ENCODE measurements around the gene SOCS7. TPM values are rescaled to one million over a fixed set of nuclear protein-coding genes. Genes with fewer than 3 reads are reported as not detected.

Gene SOCS7, protein sequence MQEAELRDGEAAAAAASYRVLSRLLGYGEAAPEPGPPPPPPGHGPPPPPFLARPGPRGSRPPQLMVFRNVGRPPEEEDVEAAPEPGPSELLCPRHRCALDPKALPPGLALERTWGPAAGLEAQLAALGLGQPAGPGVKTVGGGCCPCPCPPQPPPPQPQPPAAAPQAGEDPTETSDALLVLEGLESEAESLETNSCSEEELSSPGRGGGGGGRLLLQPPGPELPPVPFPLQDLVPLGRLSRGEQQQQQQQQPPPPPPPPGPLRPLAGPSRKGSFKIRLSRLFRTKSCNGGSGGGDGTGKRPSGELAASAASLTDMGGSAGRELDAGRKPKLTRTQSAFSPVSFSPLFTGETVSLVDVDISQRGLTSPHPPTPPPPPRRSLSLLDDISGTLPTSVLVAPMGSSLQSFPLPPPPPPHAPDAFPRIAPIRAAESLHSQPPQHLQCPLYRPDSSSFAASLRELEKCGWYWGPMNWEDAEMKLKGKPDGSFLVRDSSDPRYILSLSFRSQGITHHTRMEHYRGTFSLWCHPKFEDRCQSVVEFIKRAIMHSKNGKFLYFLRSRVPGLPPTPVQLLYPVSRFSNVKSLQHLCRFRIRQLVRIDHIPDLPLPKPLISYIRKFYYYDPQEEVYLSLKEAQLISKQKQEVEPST
- polyA plus RNA-seq (2012; ENCODE audit: missing spikeins) = 7.7 TPM

- FAIRE-seq (no peak), DNase-seq (ENCODE audit: insufficient read length) (peak; percentile 87)
- peak; percentile 88 for TF ChIP-seq POLR2A (IDR thresholded peaks at IDR 0.05; ENCODE audit: low read depth, low read length)
- peak; percentile 62; the same call in 1 of the 2 replicates for TF ChIP-seq TAF1 (IDR thresholded peaks at IDR 0.05; ENCODE audit: borderline replicate concordance, low read depth, low read length)
- peak; percentile 83 for TF ChIP-seq POLR2AphosphoS5 (IDR thresholded peaks at IDR 0.05; ENCODE audit: low read depth, low read length)
Measured at GRCh38 chr17:38351412-38352222, at the start of gene SOCS7. Gene SOCS7 (plus strand): TSS chr17:38351844. CDS start chr17:38352053, 209 bp downstream.

- no peak for DNase-seq (ENCODE audit: insufficient read length)
- TF ChIP-seq TAF1 (IDR thresholded peaks at IDR 0.05; ENCODE audit: borderline replicate concordance, low read depth, low read length) = no peak
- FAIRE-seq = no peak
Measured at GRCh38 chr17:38315497-38315896, 36.1 kb upstream of the SOCS7 start.

DNA sequence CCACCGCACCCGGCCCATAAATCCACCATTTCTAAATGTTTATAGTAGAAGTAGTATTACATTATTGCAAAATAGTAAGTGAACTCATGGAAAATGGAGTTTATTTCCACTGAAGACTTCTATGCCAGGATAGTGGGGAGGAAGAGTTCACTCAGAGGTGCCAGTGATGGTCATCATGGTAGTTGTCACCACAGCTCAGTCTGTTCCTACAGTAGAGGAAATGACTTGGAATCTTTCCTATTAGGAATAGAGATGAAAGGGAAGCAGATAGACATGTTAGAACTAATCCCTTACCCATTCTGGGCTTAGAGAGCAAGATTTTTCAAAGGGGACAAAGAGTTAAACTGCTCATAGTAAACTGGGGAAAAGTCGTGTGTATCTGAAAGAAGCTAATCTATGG lies 34.6 kb upstream of the SOCS7 start:
- TF ChIP-seq POLR2A (IDR thresholded peaks at IDR 0.05; ENCODE audit: low read depth, low read length) (no peak), TAF1 (IDR thresholded peaks at IDR 0.05; ENCODE audit: borderline replicate concordance, low read depth, low read length) (no peak), POLR2AphosphoS5 (IDR thresholded peaks at IDR 0.05; ENCODE audit: low read depth, low read length) (no peak)
- no peak for DNase-seq (ENCODE audit: insufficient read length)
- no peak for FAIRE-seq

DNA sequence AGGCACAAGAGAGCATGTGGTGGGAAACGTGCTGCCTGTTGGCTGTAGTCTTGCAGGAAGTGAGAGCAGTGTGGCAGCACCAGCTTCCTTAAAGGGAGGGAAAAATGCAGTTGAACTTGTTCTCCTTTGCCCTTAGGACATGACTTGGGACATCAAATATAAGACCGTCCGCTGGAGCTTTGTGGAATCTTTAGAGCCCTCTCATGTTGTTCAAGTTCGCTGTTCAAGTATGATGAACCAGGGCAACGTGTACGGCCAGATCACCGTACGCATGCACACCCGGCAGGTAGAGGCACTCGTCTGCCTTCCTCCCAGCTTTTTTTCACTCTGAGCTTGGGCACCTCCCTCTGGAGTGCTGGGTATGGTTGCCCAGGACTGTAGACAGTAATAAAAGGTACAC lies 31.2 kb upstream of the SOCS7 start:
- TF ChIP-seq POLR2A (IDR thresholded peaks at IDR 0.05; ENCODE audit: low read depth, low read length) (no peak), POLR2AphosphoS5 (IDR thresholded peaks at IDR 0.05; ENCODE audit: low read depth, low read length) (no peak), TAF1 (IDR thresholded peaks at IDR 0.05; ENCODE audit: borderline replicate concordance, low read depth, low read length) (no peak)
- FAIRE-seq (no peak), DNase-seq (ENCODE audit: insufficient read length) (no peak)

DNA sequence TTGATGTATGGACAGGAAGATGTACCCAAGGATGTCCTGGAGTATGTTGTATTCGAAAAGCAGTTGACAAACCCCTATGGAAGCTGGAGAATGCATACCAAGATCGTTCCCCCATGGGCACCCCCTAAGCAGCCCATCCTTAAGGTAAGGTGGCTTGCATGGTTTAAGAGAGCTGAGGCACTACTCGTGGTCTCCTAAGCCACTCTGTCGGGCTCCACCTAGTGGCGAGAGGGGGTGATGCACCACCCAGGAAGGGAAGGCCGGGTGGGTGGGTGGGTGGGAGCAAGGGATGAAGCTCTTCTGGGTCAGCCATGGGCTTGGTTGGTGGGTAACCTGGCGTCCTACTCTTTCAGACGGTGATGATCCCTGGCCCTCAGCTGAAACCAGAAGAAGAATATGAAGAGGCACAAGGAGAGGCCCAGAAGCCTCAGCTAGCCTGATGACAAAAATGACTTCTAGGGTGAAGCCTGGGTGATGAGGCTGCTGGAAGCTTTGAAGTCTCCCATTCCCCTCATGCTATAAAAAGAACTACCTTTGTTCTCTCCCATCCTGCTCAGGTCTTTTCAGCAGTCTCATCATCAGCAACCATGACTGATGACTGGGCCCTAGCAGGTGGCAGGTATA lies 29.4 kb upstream of the SOCS7 start:
- DNase-seq (ENCODE audit: insufficient read length) = peak; percentile 59
- FAIRE-seq = no peak
- TF ChIP-seq POLR2AphosphoS5 (IDR thresholded peaks at IDR 0.05; ENCODE audit: low read depth, low read length) (no peak), POLR2A (IDR thresholded peaks at IDR 0.05; ENCODE audit: low read depth, low read length) (no peak), TAF1 (IDR thresholded peaks at IDR 0.05; ENCODE audit: borderline replicate concordance, low read depth, low read length) (no peak)

DNA sequence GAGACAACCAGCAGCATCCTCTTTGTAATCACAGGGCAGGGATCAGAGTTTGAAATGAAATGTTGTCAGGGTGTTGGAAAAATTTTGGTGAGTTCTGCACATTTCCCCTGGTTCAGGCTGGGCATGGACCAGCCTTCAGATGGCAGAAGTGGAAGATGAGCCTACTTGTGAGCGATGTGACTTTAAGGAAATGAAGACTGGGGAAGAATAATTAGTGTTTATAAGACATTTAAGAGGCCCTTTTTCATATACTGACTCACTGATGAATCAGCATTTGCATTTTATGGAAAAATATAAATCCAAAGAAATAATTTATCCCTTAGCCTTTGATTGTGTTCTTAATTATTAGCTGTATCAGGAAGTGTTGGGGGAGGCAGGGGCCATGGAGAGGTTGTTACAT lies 28.7 kb upstream of the SOCS7 start:
- FAIRE-seq (no peak), DNase-seq (ENCODE audit: insufficient read length) (no peak)
- no peak for TF ChIP-seq POLR2A (IDR thresholded peaks at IDR 0.05; ENCODE audit: low read depth, low read length)
- TF ChIP-seq POLR2AphosphoS5 (IDR thresholded peaks at IDR 0.05; ENCODE audit: low read depth, low read length) = no peak
- TF ChIP-seq TAF1 (IDR thresholded peaks at IDR 0.05; ENCODE audit: borderline replicate concordance, low read depth, low read length) = no peak

- FAIRE-seq (no peak), DNase-seq (ENCODE audit: insufficient read length) (no peak)
- TF ChIP-seq TAF1 (IDR thresholded peaks at IDR 0.05; ENCODE audit: borderline replicate concordance, low read depth, low read length) (no peak), POLR2A (IDR thresholded peaks at IDR 0.05; ENCODE audit: low read depth, low read length) (no peak)
Measured at GRCh38 chr17:38324141-38324697, 27.4 kb upstream of the SOCS7 start.

- DNase-seq (ENCODE audit: insufficient read length) (no peak), FAIRE-seq (no peak)
- TF ChIP-seq TAF1 (IDR thresholded peaks at IDR 0.05; ENCODE audit: borderline replicate concordance, low read depth, low read length) = no peak
- TF ChIP-seq POLR2A (IDR thresholded peaks at IDR 0.05; ENCODE audit: low read depth, low read length) = no peak
- no peak for TF ChIP-seq POLR2AphosphoS5 (IDR thresholded peaks at IDR 0.05; ENCODE audit: low read depth, low read length)
Measured at GRCh38 chr17:38324772-38325171, 26.9 kb upstream of the SOCS7 start.

DNA sequence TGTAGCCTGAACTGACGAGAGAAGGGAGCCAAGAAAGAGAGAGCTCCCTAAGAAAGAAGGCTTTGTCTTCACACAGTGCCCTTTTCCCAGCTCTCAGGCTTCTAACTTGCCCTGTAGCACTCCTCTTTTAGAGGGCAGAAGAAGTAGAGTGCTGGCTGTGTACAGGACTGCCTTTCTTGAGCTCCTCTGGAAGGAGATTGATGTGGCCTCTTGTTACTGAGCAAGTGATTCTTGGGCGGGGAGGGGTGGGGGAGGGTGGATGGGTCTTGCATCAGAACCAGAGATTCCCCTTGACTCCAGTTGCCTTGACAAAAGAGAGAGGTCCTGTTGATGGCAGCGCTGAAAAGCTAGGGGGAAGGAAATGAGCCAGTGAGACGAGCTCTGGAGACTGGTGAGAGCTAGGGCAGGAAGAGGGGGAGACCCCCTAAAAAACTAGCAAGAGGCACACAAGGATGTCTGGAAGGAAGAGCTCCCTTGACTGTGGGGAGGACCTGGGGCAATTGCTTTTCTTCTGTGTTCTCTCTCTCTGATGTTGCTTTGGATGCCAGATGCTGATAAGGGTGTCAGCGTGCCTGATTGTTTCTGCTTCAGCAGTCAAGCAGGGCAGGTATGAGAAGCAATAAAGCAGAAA lies 26.3 kb upstream of the SOCS7 start:
- DNase-seq (ENCODE audit: insufficient read length) (no peak), FAIRE-seq (no peak)
- TF ChIP-seq POLR2AphosphoS5 (IDR thresholded peaks at IDR 0.05; ENCODE audit: low read depth, low read length) (no peak), TAF1 (IDR thresholded peaks at IDR 0.05; ENCODE audit: borderline replicate concordance, low read depth, low read length) (no peak), POLR2A (IDR thresholded peaks at IDR 0.05; ENCODE audit: low read depth, low read length) (no peak)

DNA sequence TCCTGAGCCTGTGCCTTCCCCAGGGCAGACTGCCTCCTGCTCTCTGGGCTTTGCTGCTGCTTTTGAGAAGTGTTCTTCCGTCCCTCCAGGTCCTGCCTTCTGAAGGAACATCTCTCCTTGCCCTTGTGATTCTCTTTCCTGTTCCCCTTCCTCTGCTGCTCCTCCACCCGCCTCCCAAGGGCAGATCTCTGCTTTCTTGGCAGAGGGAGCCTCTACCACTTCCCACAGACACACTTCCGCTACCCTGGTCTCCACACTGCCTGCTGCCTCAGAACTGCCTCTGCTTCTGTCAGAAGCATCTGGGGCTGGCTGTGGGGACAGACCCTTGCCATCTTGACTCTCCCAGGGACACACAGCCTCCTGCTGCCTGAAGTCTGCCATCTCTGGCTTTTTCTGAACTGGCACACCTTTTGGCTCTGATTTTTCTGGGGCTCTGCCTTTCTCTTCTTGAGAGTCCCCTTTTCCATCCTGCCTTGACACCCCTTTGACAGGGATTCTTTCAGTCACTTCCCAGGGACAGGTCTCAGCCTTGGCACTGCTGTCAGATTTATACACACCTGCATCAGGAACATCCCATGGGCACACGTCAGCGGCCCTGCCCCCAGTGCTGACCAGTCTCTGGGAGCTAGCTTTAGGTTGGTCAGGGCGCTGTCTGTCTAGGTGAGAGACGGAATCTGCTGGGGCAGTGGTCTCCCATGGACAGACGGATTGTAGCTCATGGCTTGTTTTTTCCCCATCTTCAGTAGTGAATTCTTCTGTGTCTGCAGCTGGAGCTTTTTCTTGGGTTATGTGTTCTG lies 24.4 kb upstream of the SOCS7 start:
- FAIRE-seq = no peak
- TF ChIP-seq POLR2A (IDR thresholded peaks at IDR 0.05; ENCODE audit: low read depth, low read length) (no peak), POLR2AphosphoS5 (IDR thresholded peaks at IDR 0.05; ENCODE audit: low read depth, low read length) (no peak), TAF1 (IDR thresholded peaks at IDR 0.05; ENCODE audit: borderline replicate concordance, low read depth, low read length) (no peak)
- DNase-seq (ENCODE audit: insufficient read length) = no peak
